Retinal pigment epithelial cell (primary cell): Measurements from ENCODE around the gene UST.

Experiments used
- DNase-seq: peaks from one replicate; pipeline ENCODE4 v3.0.0-alpha.2; 2010; ENCODE audit warnings: low read depth
- H3K4me3 ChIP-seq: 2 replicates; pipeline ENCODE4 v1.5.1; 2011; ENCODE audit warnings: mild to moderate bottlenecking, low read length, control low read depth, moderate library complexity
- CTCF ChIP-seq: conservative IDR thresholded peaks from 2 replicates; pipeline ENCODE4 v1.5.1; 2011; ENCODE audit warnings: low read depth, low read length, control low read depth, inconsistent platforms

The UST gene

GRCh38 chr6:149016716-149017115 lies 269.9 kb downstream of the UST start:
- DNase-seq = no peak
- no peak for TF ChIP-seq CTCF
- no peak overlapping the region for H3K4me3 ChIP-seq

DNA sequence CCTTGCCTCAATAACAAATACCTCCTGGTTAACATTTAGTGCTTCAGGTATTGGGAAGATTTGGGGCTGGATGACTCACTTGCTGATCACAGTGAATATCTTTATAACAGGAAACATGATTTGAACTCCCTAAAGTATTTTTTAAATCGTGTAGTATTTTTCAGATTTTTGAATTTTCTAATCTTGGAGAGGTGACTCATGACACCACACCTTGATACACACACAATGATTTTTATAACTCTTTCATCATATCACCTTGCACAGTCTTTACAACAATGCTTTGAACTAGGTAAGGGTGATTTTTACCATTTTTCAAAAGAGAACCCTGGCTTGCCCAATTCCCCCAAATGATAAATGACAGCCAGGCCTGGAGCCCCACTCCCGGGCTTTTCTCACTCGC lies 273.5 kb downstream of the UST start:
- no peak for TF ChIP-seq CTCF
- no peak for DNase-seq
- no peak overlapping the region for H3K4me3 ChIP-seq

DNA sequence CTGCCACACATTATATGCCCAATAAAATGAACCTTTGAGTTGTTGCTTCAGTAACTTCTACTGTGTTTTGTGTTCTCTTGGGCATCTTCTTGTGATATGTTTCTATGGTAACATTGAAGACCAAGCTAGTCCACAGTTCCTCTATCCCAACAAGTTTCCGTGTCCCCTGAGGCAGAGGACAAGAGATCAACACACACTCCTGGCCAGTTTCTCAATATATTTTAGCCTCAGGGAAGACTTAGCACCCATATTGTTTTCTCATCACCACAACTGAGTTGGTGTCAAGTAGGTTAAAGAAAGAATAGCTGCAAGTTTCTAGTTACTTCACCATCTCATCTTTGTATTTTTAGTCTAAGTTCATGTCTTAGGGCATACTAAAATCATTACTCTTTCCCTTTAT lies 277.5 kb downstream of the UST start:
- no peak for TF ChIP-seq CTCF
- no peak for DNase-seq

DNA sequence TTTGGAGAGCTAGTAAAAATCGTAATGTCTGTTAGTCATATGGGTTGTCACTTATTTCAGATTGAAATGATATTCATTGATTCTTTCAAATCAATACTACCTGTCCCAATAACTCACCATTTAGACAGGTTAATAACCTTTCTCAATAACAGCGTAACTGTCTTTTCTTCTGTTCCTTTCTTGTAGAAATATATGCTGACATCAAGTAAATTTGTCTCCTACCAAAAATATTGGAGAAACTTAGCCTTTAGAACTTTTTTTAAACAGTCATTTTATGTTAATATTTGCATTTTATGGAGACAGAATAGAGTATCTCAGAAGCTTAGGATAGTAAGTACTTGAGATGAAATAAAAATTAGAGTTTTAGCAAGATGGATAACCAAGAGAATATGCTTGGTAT lies 278.2 kb downstream of the UST start:
- H3K4me3 ChIP-seq = no peak overlapping the region
- DNase-seq = no peak
- TF ChIP-seq CTCF = no peak

More for the DNA sequence above, 277.5 kb downstream of the UST start:
- no peak overlapping the region for H3K4me3 ChIP-seq

GRCh38 chr6:149026530-149026942 lies 279.7 kb downstream of the UST start:
- H3K4me3 ChIP-seq = no peak overlapping the region
- TF ChIP-seq CTCF = peak; percentile 60
- peak; percentile 51 for DNase-seq

DNA sequence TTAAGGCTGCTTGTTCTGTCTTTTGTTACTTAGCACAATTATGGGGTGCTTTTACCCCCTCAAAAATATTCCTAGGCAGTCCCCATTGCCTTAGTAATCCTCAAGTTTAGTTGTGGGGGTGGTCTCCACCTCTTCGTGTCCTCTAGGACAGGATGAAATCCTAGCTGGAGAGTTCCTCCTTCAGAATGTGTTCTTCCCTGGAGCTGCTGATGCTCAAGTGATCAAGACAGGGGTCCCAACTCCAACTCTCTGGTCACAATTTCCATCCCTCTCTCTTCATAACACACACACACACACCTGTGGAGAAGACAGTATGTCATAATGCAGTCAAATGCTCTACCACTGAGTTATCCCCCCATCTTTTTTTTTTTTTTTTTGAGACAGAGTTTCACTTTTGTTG lies 280.7 kb downstream of the UST start:
- TF ChIP-seq CTCF = no peak
- no peak overlapping the region for H3K4me3 ChIP-seq
- DNase-seq = no peak

DNA sequence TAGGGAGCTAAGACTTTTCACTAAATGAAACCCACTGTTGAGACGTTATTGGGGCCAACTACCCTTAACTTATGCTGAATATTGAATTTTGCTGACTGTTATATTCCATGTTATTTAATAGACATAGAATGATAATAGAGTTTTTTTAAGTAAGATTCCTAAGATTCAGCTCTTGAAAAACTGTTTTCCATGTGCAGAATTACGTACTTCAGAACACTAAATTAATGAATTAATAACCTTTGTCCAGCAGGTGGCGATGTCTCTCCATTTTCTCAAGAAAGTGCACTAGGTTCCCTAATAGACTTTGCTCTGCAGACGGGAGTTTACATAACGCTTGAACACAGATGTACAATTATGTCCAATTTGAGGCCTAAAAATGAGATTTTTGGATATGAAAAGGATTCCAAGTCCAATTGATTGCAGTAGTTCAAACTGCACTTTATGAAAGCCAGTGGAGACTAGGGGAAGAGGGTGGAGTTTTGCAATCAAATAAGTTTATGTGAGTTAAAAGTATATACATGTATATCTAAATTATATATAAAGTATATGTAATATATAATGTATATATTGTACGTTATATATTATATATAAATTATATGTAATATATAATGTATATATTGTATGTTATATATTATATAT lies 282.1 kb downstream of the UST start:
- DNase-seq = peak; percentile 78
- TF ChIP-seq CTCF = peak; percentile 50
- H3K4me3 ChIP-seq = no peak overlapping the region
